NCI-H82 treated with DMSO at 0.1 percent for 48 hours (cell line): ENCODE measurements around the gene PHF11.
"Not testable (repeated sequence)": the region's sequence is repeated elsewhere in the genome, so short reads cannot be mapped to it uniquely, and the experiment has no call there.

Experiments used
- DNase-seq: peaks from one replicate; lab custom pipeline; 2025; ENCODE audit not compliant: unreplicated experiment; lab: John Stamatoyannopoulos, UW

PHF11 gene

DNA sequence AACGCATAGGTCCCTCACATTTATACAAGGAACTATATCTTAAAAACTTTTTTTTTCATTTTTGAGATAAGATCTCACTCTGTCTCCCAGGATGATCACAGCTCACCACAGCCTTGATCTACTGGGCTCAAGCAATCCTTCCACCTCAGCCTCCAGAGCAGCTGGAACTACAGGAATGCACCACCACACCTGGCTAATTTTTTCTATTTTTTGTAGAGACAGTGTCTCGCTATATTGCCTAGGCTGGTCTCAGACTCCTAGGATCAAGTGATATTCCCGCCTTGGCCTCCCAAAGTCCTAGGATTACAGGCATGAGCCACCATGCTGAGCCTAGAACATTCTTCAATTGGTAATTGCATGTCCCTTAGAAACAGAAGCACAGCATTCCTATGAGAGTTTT, 47.9 kb downstream of the PHF11 start:
- no peak for DNase-seq

DNA sequence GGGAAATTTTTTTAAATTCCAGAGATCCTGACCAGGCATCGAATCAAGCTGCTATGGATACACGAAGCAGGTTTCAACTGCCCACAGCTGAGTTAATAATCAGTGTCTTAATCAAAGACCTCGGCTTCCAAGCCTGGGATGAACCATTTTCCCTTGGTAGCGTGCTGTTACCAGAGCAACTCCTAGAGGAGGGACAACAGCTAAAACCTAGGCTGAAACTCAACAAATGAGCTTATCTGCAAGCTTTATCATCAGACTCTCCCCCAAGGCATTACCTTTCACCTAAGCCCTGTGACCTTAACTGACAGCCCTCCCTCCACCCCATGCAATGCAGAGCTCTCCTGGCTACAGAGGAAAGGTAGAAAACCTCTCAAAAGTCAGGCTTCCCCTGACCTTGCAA, 49.9 kb downstream of the PHF11 start:
- peak; percentile 95 for DNase-seq

DNA sequence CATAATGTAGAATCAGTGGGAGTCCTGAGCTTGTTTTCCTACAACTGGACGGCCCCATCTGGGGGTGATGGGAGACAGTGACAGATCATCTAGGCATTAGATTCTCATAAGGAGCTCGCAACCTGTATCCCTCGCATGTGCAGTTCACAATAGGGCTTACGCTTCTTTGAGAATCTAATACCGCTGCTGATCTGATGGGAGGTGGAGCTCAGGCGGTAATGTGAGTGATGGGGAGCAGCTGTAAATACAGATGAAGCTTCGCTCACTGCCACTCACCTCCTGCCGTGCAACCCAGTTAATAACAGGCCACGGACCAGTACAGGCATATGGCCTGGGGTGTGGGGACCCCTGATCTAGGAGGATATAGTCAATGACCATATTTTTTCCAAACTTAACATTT, 50.8 kb downstream of the PHF11 start:
- peak; percentile 96 for DNase-seq

DNA sequence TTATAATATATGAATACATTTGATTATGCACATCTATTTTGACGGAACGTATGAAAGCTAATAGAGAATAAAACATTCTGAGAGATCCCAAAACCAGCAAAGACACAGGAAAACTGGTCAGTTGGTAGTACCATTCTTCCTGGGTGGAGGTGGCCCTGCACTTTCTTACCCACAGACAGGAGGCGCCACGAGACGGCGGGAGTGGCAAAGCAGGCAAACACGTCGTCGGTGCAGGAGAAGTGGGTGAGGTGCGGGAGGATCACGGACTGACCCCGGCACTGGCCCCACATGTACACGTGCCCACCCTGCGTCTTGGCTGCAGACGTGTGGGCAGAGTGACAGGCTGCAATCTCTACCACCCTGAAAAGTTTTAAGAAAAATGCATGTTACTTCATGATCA, 53.5 kb downstream of the PHF11 start:
- no peak for DNase-seq

DNA sequence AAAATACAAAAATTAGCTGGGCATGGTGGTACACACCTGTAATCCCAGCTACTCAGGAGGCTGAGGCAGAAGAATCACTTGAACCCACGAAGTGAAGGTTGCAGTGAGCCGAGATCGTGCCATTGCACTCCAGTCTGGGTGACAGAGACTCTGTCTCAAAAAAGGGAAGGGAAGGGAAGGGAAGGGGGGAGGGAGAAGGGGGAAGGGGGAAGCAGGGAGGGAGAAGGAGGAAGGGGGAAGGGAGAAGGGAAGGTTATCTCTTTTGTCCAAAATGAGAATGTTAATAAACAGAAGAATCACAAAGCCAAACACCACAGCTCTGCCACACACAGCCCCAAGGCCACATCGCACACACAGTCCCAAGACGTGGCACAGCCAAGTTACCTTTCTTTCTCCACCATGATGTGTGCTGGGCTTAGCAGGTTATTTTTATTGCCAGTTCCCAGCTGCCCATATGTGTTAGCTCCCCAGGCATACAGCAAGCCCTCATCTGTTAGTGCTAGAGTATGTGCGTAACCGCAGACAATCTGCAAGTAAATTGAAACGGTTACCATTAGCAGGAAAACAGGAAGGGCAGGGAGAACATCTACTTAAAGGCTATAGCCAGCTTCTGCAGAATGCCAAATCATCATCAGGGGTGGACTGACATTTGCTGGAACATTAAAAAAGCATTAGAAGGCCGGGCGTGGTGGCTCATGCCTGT, 55.3 kb downstream of the PHF11 start:
- DNase-seq: no peak

DNA sequence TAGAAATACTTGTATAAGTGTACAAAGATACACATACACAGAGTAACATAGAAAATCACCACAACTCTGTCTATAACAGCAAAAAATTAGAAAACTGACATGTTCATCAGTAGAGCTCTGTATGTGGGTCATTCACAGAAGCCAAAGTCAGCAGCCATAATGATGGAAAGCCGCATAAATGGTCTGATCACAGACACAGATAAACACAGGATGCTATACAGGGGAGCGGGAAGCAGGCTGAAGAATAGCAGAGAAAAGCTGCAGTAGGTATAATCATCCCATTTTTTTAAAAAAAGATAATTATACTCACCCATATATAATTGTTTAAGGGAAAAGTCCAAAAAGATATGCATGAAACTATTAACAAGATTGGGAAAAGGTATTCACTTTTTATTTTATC, 58.1 kb downstream of the PHF11 start:
- DNase-seq: no peak

DNA sequence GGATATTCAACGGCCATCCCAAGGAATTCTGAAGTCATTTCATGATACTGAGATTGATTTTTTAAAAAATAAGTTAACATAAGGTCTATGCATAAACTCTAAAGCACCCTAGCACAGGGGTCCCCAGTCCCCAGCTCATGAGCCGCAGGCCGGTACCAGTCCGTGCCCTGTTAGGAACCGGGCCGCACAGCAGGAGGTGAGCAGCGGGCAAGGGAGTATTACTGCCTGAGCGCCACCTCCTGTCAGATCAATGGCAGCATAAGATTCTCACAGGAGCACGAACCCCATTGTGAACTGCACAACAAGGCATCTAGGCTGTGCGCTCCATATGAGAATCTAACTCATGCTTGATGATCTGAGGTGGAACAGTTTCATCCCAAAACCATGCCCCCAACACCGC, 58.6 kb downstream of the PHF11 start:
- no peak for DNase-seq

DNA sequence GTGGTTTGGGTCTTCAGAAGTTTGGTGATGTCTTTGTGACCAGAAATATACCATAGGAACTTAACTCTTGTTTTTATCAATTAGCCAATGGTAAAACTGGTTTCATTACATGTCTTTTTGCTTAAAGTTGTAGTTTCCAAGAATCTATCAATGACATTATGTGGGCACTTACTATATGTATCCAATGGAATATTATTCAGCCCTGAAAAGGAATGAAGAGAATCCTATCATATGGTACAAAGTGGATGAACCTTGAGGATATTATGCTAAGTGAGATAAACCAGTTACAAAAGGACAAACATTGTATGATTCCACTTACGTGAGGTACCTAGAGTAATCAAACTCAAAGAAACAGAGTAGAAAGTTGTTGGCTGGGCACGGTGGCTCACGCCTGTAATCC, 63.3 kb downstream of the PHF11 start:
- DNase-seq: no peak

DNA sequence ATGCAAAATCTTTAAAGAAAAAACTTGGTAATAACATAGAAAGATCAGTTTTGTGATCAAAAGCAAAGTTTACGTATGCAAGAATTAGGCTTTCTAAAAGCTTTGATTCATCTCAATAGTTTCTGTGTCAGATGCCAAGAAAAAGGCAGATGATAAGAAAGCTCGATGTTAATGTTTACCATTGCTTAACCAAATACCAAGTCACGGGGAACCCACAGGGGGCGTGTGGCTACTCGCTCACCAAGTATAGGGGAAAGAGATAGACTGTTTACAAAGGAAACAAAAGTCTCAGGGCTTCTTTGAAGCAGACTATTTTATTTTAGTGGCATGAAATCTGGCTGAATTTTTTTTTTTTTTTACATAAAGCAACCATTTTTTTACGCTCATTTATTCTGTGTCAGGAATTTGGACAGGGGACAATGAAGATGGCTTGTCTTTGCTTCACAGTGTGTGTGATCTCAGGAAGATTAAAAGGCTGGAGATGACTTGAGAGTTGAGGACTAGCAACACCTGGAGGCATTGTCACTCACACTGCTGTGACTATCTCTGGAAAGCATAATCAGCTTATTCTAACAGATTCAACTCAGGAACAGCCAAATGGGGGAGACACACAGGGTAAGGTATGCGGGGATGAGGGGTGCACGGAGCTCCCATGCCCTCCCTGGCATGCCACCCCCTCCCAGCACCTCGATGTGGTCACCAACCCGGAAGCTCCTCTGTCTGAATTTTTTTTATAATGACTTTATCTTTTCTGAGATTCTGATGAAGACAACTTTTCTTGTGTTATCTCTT, 64.7 kb downstream of the PHF11 start:
- DNase-seq: peak; percentile 51

DNA sequence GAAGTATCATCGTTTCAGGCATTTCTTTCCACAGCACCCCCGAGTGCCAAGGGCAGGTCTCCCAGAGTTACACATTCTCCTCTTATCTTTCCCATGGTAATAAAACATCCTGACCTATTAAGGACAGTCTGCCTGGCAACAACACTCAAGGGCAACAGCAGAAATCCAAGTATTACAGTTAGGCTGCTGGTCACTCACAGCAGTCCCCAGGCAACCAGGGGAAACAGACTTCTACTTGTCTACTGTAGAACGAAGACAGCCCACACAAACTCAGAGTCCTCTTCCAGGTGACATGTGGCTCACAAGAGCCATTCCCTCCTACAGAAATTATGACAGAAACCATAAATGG, 65.3 kb downstream of the PHF11 start:
- DNase-seq: no peak

DNA sequence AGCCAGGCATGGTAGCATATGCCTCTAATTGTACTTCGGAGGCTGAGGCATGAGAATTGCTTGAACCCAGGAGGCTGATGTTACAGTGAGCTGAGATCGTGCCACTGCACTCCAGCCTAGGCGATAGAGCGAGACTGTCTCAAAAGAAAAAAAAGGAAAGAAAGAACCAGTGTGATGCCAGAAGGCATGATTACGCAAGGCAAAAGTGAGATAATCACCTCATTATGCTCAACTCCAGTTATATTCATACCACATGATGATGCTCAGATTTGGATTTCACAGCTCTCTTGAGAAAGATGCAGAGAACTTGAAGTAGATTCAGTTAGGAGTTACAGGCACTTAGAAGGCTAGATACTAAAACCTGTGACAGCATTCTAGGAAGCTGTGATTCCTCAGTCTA, 67.8 kb downstream of the PHF11 start:
- no peak for DNase-seq

DNA sequence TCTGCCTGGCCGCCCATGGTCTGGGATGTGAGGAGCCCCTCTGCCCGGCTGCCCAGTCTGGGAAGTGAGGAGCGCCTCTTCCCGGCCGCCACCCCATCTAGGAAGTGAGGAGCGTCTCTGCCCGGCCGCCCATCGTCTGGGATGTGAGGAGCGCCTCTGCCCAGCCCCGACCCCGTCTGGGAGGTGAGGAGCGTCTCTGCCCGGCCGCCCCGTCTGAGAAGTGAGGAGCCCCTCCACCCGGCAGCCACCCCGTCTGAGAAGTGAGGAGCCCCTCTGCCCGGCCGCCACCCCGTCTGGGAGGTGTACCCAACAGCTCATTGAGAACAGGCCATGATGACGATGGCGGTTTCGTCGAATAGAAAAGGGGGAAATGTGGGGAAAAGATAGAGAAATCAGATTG, 69.7 kb downstream of the PHF11 start:
- DNase-seq: not testable (repeated sequence)

DNA sequence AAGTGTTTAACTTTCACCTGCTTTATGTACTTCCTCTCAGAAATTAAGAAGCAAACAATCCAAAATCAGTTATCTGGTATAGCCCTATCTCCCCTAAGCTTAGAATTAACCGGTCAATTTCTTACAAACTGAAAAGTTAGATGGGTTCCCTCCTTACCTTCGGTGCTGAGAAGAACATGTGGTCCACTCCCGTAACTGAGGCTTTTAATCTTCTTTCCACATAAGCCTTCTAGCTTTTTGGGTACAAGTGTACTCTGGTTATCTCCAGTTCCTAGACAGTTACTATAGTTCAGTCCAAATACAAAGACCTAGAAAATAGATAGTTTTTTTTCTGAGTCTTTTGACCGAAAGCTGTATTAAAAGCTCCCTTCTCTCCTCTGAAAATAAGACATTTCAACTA, 70.7 kb downstream of the PHF11 start:
- DNase-seq: no peak

DNA sequence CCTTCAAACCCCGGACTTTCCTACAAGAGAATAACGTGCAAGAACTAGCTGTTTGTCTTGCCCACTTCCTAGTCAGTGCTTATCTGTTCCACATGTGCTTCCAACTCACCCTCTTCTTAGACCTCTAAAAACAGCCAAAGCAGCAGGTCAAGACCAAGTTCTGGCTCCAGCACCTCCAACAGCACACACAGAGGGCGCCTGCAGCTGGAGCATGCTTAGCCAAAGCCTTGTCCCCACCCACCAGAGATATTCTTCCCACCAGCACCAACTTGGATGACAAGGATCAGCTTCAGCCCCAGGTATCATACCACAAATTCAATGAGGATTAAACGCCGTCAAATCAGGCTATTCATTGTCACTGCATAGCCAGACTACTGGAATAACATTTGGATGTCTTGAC, 71.7 kb downstream of the PHF11 start:
- no peak for DNase-seq

DNA sequence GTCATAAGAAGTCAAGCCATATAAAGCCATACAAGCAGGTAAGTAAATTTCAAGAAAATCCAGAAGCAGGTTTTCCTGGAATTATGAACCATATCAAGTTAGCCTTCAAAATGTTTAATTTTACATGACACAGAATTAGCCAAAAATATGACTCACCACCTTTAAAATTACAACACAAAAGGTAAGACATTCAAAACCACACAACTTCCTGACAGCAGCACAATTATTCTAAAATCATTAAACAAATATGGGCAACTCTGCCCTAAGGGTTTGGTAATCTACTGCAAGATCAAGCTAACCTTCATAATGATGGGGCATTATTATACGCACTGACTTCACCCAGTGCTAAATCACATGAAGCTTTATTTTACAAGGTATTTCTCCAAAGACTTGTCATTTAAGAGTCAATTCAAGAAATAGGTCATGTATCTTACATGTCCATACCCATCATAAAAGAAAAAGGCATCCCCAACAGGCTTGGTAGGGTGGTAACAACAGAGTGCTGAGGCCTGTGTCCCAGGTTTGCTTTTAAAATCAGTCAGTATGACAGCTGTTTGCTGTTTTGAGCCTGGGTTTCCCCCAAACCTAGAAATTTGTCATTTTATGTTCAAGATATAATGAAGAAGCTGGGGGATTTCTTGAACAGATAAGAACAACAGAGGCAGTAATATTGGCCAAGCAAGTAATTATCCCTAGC, 74.4 kb downstream of the PHF11 start:
- no peak for DNase-seq

DNA sequence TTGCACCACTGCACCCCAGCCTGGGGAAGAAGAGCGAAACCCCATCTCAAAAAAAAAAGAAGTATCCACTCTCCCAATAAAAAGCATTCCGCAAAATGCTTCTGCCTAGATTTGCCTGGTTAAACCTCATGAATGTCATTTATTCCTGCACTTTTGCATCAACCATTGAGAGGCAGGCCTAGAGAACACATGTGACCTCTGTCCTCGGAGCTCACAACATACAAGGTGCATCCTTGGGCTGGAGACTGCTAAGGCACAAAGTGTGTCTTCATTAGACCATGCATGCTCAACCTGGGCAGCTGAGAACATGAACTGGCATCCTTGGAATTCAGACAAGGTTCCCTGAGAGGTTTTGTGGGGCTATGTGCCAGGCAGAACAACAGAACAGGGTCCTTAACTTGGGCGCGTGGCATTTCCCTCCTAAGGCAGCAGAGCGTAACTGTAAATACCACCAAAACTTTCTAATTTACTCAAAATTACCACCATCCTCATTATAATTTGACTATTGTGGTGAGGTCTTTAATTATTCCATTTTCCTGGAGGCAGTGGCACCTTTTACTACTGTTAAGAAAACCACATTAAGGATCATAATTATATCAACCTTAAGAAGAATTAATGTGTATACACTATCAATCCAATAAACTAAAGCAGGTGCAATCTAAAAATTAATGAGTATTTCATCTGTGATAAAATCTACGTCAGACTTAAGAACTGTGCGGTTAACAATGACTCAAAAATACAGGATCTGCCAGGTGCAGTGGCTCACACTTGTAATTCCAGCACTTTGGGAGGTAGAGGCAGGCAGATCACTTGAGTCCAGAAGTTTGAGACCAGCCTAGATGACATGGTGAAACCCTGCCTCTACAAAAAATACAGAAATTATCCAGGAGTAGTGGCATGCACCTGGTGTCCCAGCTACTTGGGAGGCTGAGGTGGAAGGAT, 75.8 kb downstream of the PHF11 start:
- no peak for DNase-seq
